Keratinocyte (primary cell): ENCODE results near the gene SPOCK1. TPM values are rescaled to one million over a fixed set of nuclear protein-coding genes. Genes with fewer than 3 reads are reported as not detected.

Source experiments
- DNase-seq: peaks from one replicate; pipeline ENCODE4 v3.0.0-alpha.2; 2011; ENCODE audit warnings: low read depth, missing footprints, low spot score
- FAIRE-seq: peaks from 2 replicates; lab custom pipeline; 2011; peaks lifted over from hg19 to GRCh38; lab: Jason Lieb, UNC
- H2AFZ ChIP-seq: 2 replicates; pipeline ENCODE4 v1.6.0; 2012; ENCODE audit warnings: low read length, control low read depth, inconsistent platforms; ENCODE audit not compliant: control insufficient read depth
- H3K27ac ChIP-seq: 2 replicates; pipeline ENCODE4 v1.5.1; 2011; ENCODE audit warnings: low read length; ENCODE audit not compliant: control insufficient read depth, insufficient read depth
- H3K27me3 ChIP-seq: 3 replicates; pipeline ENCODE4 v1.6.0; 2011; ENCODE audit warnings: low read length; ENCODE audit not compliant: control insufficient read depth, insufficient read depth; ENCODE audit errors: extremely low read depth
- H3K36me3 ChIP-seq, 2 experiments: 2 replicates in 1 of 2; 3 replicates in 1 of 2; pipeline ENCODE4 v1.5.1; 2011; ENCODE audit warnings: low read length in 2 of 2, mild to moderate bottlenecking in 1 of 2; ENCODE audit not compliant: control insufficient read depth in 2 of 2, insufficient read depth in 2 of 2; ENCODE audit errors: extremely low read depth in 1 of 2
- H3K4me1 ChIP-seq: 3 replicates; pipeline ENCODE4 v1.5.1; 2011; ENCODE audit warnings: low read length; ENCODE audit not compliant: control insufficient read depth, insufficient read depth; ENCODE audit errors: extremely low read depth
- H3K4me2 ChIP-seq: 3 replicates; pipeline ENCODE4 v1.6.0; 2011; ENCODE audit warnings: low read depth, low read length; ENCODE audit not compliant: control insufficient read depth, insufficient read depth; ENCODE audit errors: extremely low read depth
- H3K4me3 ChIP-seq, 3 experiments: fragments of 200-600 bp in 1 of 3; sonication (generic) in 1 of 3; 2 replicates in 2 of 3; 3 replicates in 1 of 3; pipeline ENCODE4 v1.5.1; 2011 to 2016; ENCODE audit warnings: low read length in 3 of 3, mild to moderate bottlenecking in 3 of 3, control low read depth in 2 of 3, inconsistent platforms in 1 of 3, low read depth in 1 of 3, mixed read lengths in 1 of 3, mixed run types in 1 of 3, moderate library complexity in 1 of 3; ENCODE audit not compliant: control insufficient read depth in 2 of 3, insufficient read depth in 2 of 3; ENCODE audit errors: extremely low read depth in 1 of 3
- H3K79me2 ChIP-seq: 2 replicates; pipeline ENCODE4 v1.6.0; 2012; ENCODE audit warnings: low read length; ENCODE audit not compliant: control insufficient read depth, insufficient read depth
- H3K9ac ChIP-seq: 3 replicates; pipeline ENCODE4 v1.6.0; 2011; ENCODE audit warnings: low read length; ENCODE audit not compliant: control insufficient read depth, insufficient read depth; ENCODE audit errors: extremely low read depth
- H3K9me1 ChIP-seq: 3 replicates; pipeline ENCODE4 v1.6.0; 2011; ENCODE audit warnings: low read length; ENCODE audit not compliant: control insufficient read depth, insufficient read depth; ENCODE audit errors: extremely low read depth
- H3K9me3 ChIP-seq: 2 replicates; pipeline ENCODE4 v1.5.1; 2012; ENCODE audit warnings: low read depth, low read length; ENCODE audit not compliant: control insufficient read depth
- H4K20me1 ChIP-seq: 3 replicates; pipeline ENCODE4 v1.6.0; 2011; ENCODE audit warnings: low read length; ENCODE audit not compliant: control insufficient read depth, insufficient read depth; ENCODE audit errors: extremely low read depth
- EZH2 ChIP-seq: IDR thresholded peaks from one replicate; pipeline ENCODE4 v1.6.1; 2012; ENCODE audit warnings: inconsistent platforms, mild to moderate bottlenecking, low read length, moderate library complexity
- dilution Hi-C: fragments of 300-500 bp; cut with MboI; formaldehyde crosslinking; loops from one replicate; pipeline ENCODE4 v1.7.0; 2020; ENCODE audit warnings: low sequenced_read_pairs; ENCODE audit not compliant: extremely low pct_ligation_motif_present
- polyA plus RNA-seq, 5 experiments: library from polyadenylated mRNA; depleted of rRNA in 3 of 5; stranded (reverse) in 3 of 5; stranded (forward) in 1 of 5; unstranded in 1 of 5; fragments of >200 nt; gene quantifications; 1 replicate in 1 of 5; 2 replicates in 3 of 5; 3 replicates in 1 of 5; pipeline versions ENCODE4 v1.2.1 to v1.2.3, GENCODE V29; 2011 to 2012; ENCODE audit warnings: missing spikeins in 2 of 5, low read depth in 1 of 5, low replicate concordance in 1 of 5
- TF ChIP-seq, protein P1 (sequence below), 3 experiments: IDR thresholded peaks in 1 of 3; conservative IDR thresholded peaks in 1 of 3; optimal IDR thresholded peaks in 1 of 3; 2 replicates in 2 of 3; 3 replicates in 1 of 3; pipeline versions ENCODE3 to v1.5.1; 2011; ENCODE audit warnings: low read length in 3 of 3, mild to moderate bottlenecking in 3 of 3, moderate library complexity in 2 of 3, control low read depth in 1 of 3, inconsistent platforms in 1 of 3; ENCODE audit not compliant: insufficient read depth in 2 of 3; ENCODE audit errors: extremely low read depth in 1 of 3

SPOCK1 gene
- polyA plus RNA-seq, 1 donor (not counting 4 experiments of a cell fraction or from before 2014, with no cell fraction given) = 5.5 TPM

DNA sequence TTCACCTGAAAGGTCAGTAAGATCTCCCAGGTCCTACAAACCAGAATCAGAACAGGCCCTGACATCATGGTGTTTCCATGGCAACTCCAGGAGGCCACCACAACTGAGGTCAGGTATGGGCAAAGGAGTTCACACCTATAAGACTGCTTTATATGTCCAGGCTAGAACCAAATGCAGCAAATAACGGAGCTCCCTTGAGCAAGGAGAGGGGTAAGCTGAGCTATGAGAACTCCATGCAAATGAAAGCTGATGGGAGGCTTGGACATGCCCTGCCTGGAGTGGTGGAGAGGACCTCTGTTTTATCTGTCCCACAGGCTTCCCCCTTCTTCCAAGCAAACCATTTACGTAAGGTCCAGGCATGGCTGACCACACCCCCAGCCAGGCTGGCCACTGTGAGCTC lies 207.7 kb downstream of the SPOCK1 start:
- no peaks in the 10 kb centered on the region for H3K9me1 ChIP-seq
- dilution Hi-C loops = no loop called here
- H3K4me2 ChIP-seq = no peak overlapping the region
- H3K27me3 ChIP-seq = no peaks in the 10 kb centered on the region
- no peaks in the 10 kb centered on the region for H3K36me3 ChIP-seq
- TF ChIP-seq, protein P1, sequence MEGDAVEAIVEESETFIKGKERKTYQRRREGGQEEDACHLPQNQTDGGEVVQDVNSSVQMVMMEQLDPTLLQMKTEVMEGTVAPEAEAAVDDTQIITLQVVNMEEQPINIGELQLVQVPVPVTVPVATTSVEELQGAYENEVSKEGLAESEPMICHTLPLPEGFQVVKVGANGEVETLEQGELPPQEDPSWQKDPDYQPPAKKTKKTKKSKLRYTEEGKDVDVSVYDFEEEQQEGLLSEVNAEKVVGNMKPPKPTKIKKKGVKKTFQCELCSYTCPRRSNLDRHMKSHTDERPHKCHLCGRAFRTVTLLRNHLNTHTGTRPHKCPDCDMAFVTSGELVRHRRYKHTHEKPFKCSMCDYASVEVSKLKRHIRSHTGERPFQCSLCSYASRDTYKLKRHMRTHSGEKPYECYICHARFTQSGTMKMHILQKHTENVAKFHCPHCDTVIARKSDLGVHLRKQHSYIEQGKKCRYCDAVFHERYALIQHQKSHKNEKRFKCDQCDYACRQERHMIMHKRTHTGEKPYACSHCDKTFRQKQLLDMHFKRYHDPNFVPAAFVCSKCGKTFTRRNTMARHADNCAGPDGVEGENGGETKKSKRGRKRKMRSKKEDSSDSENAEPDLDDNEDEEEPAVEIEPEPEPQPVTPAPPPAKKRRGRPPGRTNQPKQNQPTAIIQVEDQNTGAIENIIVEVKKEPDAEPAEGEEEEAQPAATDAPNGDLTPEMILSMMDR (optimal IDR thresholded peaks at IDR 0.05 in 1 of 3, IDR thresholded peaks at IDR 0.05 in 1 of 3, conservative IDR thresholded peaks at IDR 0.05 in 1 of 3; ENCODE audit: extremely low read depth in 1 of 3, insufficient read depth in 2 of 3, low read length in 3 of 3) = no peak
- no peak for TF ChIP-seq EZH2
- H3K27ac ChIP-seq = no peak overlapping the region
- no peaks in the 10 kb centered on the region for H3K4me1 ChIP-seq
- no peak for DNase-seq
- H3K4me3 ChIP-seq = no peak overlapping the region
- no peak overlapping the region for H2AFZ ChIP-seq
- H3K9ac ChIP-seq = no peak overlapping the region
- no peaks in the 10 kb centered on the region for H3K79me2 ChIP-seq
- no peaks in the 10 kb centered on the region for H4K20me1 ChIP-seq
- H3K9me3 ChIP-seq = no peaks in the 10 kb centered on the region
- FAIRE-seq = no peak

GRCh38 chr5:137291031-137291430 lies 208.1 kb downstream of the SPOCK1 start:
- dilution Hi-C loops = no loop called here
- no peak for FAIRE-seq
- H3K4me3 ChIP-seq = no peak overlapping the region
- H3K9me1 ChIP-seq = no peaks in the 10 kb centered on the region
- H3K9me3 ChIP-seq = no peaks in the 10 kb centered on the region
- TF ChIP-seq EZH2 = no peak
- TF ChIP-seq, protein P1 (optimal IDR thresholded peaks at IDR 0.05 in 1 of 3, IDR thresholded peaks at IDR 0.05 in 1 of 3, conservative IDR thresholded peaks at IDR 0.05 in 1 of 3; ENCODE audit: extremely low read depth in 1 of 3, insufficient read depth in 2 of 3, low read length in 3 of 3) = no peak
- H3K27ac ChIP-seq = no peak overlapping the region
- no peak overlapping the region for H3K9ac ChIP-seq
- no peak for DNase-seq
- no peaks in the 10 kb centered on the region for H3K36me3 ChIP-seq
- no peak overlapping the region for H3K4me2 ChIP-seq
- H3K4me1 ChIP-seq = no peaks in the 10 kb centered on the region
- H3K27me3 ChIP-seq = no peaks in the 10 kb centered on the region
- H3K79me2 ChIP-seq = no peaks in the 10 kb centered on the region
- H2AFZ ChIP-seq = no peak overlapping the region
- no peaks in the 10 kb centered on the region for H4K20me1 ChIP-seq
